ELR (cell line): ENCODE measurements around the gene CYP3A4.
"Not testable (repeated sequence)": the region's sequence is repeated elsewhere in the genome, so short reads cannot be mapped to it uniquely, and the experiment has no call there.

Experiments used
- DNase-seq: peaks from one replicate; pipeline ENCODE4 v3.0.0-alpha.2; 2015; ENCODE audit warnings: low read depth

The CYP3A4 gene

DNA sequence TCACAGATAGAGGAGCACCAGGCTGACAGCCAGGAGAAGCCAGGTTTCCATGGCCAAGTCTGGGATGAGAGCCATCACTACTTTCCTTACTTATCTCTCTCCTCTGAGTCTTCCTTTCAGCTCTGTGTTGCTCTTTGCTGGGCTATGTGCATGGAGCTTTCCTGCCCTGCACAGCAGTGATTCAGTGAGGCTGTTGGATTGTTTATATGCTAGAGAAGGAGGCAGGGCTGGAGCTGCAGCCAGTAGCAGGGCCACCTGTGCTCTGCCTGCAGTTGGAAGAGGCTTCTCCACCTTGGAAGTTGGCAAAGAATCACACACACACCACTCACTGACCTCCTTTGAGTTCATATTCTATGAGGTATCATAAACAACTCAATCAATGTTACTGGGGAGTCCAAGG is at the start of gene CYP3A4:
CYP3A4 (minus strand) TSS at position 178 of the 400 bp plus-strand sequence; CDS start at position 75, 103 bp downstream.
- DNase-seq: no peak

DNA sequence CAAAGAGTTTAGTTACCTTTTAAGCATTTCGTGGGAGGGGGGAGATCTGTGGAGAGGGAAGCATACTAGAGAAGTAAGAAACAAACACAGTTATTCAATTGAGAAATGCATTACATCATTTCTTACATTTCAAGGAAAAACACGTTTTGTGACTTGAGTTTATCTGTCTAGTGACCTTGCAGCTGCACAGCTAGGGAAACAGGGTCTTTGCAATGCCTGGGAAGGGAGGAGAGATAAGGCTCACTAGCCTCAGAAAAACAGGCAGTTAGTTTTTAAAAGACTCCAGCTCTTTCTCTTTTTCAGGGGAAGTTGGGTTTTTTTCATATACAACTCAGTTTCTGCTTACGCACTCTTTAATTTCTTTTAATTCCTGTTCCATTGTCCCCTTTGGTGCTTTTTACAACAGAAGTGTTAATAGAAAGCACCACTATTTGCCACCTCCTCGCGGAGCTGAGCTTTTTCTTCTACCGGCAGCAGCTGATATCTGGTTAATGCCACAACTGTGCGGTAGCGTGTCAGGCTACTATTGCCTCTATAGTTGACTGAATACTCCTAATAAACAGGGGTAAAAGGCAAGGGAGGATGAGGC is 49.4 kb upstream of the CYP3A4 start:
- no peak for DNase-seq

DNA sequence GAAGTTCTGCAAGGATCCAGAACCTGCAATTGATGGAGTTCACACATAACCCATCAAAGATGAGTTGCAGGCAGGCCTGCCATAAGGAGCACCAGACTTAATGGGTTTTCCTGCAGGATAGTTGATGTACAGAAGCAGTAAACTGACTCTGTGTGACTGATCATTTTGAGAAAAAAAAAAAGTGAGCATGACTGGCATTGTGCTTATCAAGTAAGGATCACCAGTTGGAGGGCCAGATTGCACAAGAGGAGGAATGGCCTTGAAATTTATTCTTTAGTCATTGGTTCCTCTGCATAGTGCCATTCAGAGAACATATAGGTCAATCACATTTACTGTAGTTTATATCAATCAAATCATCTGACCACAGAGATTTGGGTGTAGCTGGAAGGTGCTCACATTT is 47.6 kb upstream of the CYP3A4 start:
- DNase-seq: no peak

DNA sequence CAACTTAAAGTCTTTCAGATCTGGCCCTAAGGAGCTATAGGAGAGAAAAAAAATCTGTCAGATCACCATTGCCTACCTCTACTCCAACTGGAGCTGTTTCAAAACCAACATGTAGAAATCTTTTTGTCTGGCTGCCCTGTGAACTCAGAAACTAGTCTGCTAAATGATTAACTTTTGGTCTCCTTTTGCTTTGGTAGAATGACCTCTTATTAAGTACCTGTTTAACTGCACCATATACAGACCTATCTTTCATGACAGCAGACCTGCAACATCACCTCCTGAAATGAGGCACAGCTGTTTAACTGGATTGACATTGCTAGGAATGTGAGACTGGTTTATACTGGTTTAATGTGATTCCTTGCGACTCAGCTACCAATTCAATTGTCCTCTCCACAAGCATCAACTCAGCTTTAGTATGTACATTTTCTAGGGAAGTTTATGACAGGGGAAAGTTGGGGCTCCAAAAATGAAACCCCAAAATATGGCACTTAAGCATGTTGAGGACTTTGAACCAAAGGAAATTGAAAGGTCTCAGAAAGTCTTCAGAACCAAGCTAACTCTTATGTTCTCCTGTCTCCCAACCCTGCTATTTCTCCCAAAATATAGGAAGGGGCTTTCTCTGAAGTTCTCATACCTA is 45.7 kb upstream of the CYP3A4 start:
- no peak for DNase-seq

DNA sequence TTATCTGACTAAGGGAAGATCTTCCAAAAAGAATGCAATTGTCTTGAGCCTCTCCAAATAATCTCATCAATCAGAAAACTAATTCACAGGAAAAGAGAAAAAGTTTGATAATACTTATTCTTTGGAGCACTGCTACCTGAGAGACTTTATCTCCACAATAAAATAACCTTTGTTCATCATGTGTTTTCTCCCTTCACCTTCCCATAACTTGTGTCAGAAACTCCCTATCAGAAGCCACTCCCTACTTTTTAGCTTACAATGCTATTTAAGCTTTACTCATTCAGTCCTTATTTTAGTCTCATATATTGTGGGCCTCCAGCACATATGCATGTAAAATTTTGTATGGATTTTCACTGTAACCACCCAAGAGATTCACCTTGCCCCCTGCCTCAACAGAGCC is 44.8 kb upstream of the CYP3A4 start:
- no peak for DNase-seq

DNA sequence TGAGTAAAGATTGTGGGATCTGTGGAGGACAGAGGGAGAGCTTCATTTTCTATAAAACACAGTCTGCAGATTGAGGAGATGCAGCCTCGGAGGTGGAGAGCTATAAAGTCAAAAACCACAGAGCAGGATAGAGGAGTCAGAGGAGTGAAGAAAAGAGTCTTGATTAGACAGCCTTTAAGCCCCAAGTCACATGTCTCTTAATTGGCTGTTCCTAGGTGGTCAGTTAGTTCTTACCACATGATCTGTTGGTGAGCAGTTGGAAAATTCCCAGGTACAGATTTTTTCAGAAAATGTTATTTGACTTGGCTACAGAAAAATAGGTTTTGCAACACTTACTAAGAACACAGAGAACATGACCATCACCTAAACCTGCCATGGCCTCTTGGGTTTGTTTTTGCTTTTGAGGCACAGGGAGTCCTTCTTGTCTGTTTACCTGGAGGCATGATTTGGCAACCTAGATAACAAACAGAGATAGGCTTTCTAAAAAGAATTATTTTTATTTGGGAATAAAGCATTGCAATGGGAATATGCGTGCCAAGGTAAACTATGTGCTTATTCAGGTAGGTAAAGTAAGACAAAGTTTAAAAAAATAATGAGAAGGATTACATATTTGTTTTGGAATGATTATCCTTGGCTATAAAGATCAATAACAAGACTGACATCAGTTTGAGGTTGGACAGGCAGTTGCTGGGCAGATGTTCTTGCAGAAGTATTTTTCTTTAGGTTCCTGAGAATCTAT is 43.2 kb upstream of the CYP3A4 start:
- DNase-seq: no peak

DNA sequence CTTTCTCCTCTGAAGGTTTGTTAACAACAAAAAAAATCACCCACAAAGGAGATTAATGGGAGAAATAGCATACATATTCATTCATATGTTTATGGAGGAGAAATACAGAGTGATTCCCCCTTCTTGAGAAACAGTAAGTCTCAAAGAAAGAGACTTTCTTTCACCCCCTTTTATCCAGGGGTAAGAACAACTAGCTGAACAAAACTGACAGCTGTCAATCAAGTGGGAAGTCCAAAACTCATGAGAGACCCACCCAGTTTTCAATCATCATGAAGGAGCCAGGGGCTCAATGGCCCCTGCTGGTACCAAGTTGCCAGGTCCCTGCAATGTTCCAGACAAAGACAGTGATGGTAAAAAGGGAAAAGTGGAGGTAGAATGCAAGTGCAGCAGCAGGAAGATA is 41.9 kb upstream of the CYP3A4 start:
- DNase-seq: no peak

DNA sequence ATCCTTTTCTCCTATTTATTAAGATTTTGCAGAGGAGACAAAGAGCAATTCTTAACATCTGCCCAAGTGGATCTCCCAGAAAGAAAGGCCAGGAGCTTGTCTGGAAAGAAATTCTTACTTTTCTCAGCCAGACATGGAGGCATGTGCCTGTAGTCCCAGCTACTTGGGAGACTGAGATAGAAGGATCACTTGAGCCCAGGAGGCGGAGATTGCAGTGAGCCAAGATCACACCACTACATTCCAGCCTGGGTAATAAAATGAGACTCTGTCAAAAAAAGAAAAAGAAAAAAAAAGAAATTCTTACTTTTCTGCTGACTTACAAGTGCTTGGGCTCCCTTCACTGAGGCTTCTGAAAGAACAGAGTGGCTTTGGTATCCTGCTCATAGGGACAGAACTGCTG is 41.5 kb upstream of the CYP3A4 start:
- no peak for DNase-seq

DNA sequence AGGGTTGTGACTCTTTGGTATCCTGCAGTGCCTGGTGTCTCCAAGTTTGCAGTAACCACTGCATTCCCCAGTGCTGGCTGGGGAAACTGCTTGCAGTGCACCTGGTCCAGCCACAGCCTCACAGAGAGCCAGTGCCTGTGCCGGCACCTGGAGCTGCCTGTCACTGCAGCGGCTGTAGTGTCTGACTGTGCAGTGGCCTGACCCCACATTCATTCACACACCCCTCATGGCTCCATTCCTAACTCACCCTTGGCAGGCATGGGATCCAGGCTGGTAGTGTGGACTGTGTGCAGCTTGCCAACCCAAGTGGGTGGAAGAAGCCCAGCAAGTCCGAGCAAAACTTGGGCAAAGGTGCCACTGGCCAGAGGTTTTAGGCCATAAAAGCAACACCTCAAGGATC is 40.1 kb upstream of the CYP3A4 start:
- no peak for DNase-seq

DNA sequence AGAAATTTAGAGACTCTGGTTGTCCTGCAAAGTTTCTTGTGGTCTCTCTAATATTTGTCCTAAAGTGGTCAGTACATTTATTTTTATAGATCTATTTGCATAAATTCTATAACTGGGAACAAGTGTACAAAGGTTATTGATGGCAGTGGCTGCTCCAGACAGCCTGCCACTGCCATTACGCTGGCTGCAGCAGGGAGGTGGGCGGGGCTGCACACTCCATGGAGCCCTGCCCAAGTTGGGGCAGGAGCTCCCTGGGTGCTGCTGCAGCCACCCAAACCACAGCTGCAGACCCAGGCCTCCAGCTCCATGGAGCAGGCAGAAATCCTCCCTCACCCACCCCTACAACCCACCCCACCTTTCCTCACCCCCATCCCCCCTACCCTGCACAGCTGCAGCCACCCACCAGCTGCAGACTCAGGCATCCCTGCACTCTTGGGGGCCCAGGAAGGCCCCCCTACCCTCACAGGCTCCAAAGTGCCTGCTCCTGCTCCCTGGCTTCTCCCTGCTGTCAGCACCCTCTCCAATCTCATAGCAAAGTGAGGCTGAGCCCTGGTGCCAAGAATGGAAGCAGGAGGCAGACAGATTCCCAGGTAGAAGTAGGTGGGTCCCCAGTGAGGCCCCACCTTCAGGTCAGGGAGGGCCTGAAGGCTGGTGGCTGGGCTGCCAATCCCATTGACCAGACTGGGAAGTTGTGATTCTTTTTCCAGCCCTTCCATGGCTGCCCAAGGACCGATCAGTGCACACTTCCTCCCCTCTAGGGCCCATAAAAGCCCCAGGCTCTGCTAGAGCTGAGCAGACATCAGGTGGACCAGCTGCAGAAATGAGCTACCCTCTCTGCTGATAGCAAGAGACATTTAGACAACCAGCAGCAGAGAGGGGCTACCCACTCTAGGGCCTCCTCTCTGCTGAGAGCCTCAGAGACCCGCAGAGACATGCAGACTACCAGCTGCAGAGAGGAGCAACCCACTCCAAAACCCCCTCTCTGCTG is 39.0 kb upstream of the CYP3A4 start:
- DNase-seq: no peak

DNA sequence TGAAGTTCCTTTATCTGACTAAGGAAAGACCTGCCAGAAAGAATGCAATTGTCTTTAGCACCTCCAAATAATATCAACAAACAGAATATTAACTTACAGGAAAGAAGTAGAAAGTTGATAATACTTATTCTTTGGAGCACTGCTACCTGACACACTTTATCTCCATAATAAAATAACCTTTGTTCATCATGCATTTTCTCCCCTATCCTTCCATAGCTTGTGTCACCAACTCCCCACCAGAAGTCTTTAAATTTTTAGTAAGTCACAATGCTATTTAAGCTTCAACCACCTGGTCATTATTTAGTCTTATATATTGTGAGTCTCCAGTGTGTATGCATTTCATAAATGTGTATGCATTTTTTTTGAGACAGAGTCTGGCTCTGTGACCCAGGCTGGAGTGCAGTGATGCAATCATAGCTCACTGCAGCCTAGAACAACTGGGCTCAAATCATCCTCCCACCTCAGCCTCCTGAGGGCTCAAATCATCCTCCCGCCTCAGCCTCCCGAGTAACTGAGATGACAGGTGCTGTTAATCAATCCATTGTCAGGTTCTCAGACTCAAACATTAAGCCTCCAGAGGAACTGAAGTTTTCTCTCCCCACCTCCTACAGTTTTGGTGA is 36.5 kb upstream of the CYP3A4 start:
- no peak for DNase-seq

DNA sequence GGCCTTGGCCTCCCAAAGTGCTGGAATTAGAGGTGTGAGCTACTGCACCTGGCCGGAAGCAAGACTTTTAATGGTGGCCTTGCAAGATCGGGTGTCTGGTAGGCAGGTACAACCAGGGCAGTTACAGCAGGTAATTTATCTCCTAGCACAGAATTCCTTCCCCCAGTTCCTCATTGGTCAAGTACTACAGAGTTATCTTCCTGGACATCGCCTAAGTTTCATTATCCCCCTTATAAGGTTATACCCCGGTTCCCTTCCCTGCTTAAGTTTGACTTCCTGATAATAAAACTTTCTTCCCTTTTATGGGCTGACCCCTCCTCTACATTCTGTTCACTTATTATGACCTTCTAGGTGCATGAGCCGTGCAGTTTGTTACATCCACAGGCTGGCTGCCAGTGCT is 24.8 kb upstream of the CYP3A4 start:
- no peak for DNase-seq

DNA sequence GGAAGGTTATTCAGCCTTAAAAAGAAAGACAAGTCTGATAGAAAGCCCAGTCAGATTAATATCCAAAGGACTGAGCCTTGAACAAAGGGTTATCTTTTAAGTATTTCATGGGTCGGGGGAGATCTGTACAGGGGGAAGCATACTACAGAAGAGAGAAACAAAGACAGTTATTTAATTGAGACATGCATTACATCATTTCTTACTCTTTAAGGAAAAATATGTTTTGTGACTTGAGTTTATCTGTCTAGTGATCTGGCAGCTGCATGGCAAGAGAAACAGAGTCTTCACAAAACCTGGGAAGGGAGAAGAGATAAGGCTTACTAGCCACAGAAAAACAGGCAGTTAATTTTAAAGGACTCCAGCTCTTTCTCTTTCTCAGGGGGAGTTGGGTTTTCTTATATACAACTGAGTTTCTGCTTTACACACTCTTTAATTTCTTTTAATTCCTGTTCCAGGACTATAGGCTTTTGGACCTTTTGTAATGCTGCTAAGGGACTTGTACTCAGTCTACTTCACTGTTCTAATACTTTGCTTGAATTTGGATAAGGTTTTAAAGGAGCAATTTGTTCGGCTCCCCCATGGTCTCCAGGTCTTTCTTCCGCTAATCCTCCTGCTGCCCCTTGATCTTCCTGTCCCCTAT is 23.0 kb upstream of the CYP3A4 start:
- DNase-seq: no peak

DNA sequence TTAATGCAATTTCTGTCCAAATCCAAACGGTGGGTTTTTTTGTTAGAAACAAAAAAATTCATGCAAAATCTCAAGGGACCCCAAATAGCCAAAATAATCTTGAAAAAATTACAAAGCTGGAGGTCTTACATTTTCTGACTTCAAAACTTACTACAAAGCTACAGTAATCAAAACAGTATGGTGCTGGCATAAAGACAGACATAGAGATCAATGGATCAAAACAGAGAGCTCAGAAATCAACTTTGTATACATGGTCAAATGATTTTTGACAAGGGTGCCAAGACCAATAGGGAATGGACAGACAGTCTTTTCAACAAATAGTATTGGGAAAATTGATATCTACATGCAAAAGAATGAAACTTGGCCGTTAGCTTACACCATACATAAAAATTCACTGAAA is 21.7 kb upstream of the CYP3A4 start:
- DNase-seq: no peak

DNA sequence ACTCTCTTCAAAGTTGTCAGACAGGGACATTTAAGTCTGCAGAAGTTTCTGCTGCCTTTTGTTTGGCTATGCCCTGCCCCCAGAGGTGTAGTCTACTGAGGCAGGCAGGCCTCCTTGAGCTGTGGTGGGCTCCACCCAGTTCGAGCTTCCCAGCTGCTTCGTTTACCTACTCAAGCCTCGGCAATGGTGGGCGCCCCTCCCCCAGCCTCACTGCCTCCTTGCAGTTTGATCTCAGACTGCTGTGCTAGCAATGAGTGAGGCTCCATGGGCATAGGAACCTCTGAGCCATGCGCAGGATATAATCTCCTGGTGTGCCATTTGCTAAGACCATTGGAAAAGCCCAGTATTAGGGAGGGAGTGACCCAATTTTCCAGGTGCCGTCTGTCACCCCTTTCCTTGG is 19.1 kb upstream of the CYP3A4 start:
- DNase-seq: not testable (repeated sequence)

DNA sequence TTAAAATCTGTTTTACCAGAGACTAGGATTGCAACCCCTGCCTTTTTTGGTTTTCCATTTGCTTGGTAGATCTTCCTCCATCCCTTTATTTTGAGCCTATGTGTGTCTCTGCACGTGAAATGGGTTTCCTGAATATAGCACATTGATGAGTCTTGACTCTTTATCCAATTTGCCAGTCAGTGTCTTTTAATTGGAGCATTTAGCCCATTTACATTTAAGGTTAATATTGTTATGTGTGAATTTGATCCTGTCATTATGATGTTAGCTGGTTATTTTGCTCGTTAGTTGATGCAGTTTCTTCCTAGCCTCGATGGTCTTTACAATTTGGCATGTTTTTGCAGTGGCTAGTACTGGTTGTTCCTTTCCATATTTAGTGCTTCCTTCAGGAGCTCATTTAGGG is 17.4 kb upstream of the CYP3A4 start:
- not testable (repeated sequence) for DNase-seq

DNA sequence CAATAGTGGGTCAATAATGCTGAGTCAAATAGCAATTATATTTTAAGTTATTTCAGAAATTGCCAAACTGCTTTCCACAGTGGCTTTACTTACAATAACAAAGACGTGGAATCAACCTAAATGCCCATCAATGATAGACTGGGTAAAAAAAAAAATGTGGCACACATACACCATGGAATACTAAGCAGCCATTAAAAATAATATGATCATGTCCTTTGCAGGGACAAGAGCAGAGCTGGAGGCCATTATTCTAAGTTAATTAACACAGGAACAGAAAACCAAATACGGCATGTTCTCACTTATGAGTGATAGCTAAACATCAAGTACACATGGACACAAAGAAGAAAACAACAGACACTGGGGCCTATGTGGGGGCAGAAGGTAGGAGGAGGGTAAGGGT is 15.0 kb upstream of the CYP3A4 start:
- DNase-seq: no peak

DNA sequence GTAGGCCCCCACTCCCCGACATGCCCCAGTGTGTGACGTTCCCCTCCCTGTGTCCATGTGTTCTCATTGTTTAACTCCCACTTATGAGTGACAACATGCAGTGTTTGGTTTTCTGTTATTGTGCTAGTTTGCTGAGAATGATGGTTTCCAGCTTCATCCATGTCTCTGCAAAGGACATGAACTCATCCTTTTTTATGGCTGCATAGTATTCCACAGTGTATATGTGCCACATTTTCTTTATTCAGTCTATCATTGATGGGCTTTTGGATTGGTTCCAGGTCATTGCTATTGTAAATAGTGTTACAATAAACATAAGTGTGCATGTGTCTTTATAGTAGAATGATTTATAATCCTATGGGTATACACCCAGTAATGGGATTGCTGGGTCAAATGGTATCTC is 11.9 kb upstream of the CYP3A4 start:
- not testable (repeated sequence) for DNase-seq

DNA sequence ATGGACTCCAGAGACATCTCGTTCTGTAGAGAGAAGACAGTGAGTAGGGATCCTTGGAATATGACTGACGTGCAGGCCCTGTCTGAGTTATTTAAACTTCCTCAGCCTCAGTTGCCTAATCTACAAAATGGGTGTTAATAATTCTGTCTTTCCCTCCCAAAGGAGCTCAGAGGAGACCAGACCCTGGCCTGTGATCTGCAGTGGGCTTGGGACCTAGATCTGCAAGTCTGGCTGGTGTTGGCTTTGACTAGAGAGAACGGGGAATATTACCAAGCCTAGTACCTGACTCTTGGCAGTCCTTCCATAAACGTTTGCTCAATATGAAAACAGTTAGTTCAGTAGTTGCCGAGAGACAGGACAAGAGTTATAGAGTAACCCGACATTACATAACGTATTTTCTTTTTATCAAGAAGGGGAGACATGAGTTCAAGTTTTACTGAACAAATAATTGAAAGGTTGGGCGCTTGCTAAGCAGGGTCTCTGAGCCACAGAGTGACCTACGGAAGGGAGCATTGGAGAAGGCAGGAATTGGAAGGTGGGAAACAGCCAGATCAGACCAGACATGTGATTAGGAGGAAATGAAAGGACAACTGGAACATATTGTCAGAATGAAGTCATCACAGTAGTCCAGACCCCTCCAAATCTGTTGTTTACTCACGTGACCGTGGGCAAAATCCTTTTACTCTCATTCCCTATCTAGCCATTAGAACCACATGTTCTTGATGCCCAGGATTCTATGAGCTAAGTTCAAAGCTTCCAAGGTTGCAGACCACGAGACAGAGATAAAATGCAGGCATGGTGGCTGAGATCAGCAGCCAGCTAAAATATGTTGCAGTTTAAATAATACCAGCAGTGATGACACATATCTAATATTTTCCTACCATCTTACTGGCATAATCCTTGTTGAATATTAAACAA is 10.9 kb upstream of the CYP3A4 start:
- no peak for DNase-seq

DNA sequence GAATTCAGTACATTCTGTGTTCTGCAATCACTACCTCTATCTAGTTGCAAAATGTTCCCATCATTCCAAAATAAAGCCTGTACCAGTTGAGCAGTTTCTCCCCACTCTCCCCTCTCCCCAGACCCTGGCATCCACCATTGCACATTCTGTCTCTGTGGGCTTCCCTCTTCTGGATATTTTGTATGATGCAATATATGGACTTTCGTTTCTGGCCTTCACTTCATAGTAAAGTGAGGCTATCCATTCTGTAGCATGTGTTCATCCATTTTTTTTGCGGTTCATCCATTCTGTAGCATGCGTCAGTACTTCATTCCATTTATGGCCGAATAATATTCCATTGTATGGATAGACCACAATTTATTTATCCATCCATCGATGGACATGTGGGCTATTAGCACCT is 9.5 kb upstream of the CYP3A4 start:
- no peak for DNase-seq
